ENCODE results near the gene YKT6. TPM values are rescaled to one million over a fixed set of nuclear protein-coding genes. Genes with fewer than 3 reads are reported as not detected.

The YKT6 gene
- total RNA-seq, 1 experiment from 2014 or later: 107 TPM

- no peak for TF ChIP-seq CTCF (IDR thresholded peaks at IDR 0.05; ENCODE audit: unreplicated experiment)
- peaks cover 19% of the 10 kb centered on the region for H3K4me1 Mint-ChIP-seq (ENCODE audit: insufficient read depth, unreplicated experiment)
- H3K27me3 Mint-ChIP-seq (ENCODE audit: insufficient read depth, unreplicated experiment): no peaks in the 10 kb centered on the region
- no peak overlapping the region for H3K27ac Mint-ChIP-seq (ENCODE audit: low read depth, unreplicated experiment)
- H3K36me3 Mint-ChIP-seq (ENCODE audit: insufficient read depth, unreplicated experiment): no peaks in the 10 kb centered on the region
- intact Hi-C loops (cut with micrococcal nuclease): no loop called here
- ChIA-PET CTCF (interaction anchor here (0.7 kb wide), 1 partner anchor 27 kb away, joined by 3 read pairs; no protein-coding TSS in a partner anchor), POLR2A (no interaction called here)
- DNase-seq (ENCODE audit: unreplicated experiment): no peak
- H3K4me3 Mint-ChIP-seq (ENCODE audit: unreplicated experiment): no peak overlapping the region
- no TSS peak for BruUV-seq (replicated peaks)
- no peaks in the 10 kb centered on the region for H3K9me3 Mint-ChIP-seq (ENCODE audit: unreplicated experiment)
Observed at GRCh38 chr7:44159824-44160630, 40.8 kb upstream of the YKT6 start.

- no peak for TF ChIP-seq CTCF (IDR thresholded peaks at IDR 0.05; ENCODE audit: unreplicated experiment)
- POLR2A ChIA-PET: no interaction called here
- H3K4me1 Mint-ChIP-seq (ENCODE audit: insufficient read depth, unreplicated experiment): peaks cover 19% of the 10 kb centered on the region
- no TSS peak for BruUV-seq (replicated peaks)
- H3K27ac Mint-ChIP-seq (ENCODE audit: low read depth, unreplicated experiment): no peak overlapping the region
- H3K36me3 Mint-ChIP-seq (ENCODE audit: insufficient read depth, unreplicated experiment): no peaks in the 10 kb centered on the region
- intact Hi-C loops (cut with micrococcal nuclease): no loop called here
- H3K27me3 Mint-ChIP-seq (ENCODE audit: insufficient read depth, unreplicated experiment): no peaks in the 10 kb centered on the region
- H3K4me3 Mint-ChIP-seq (ENCODE audit: unreplicated experiment): no peak overlapping the region
- CTCF ChIA-PET: interaction anchor here (1.4 kb wide), 1 partner anchor 10 kb away, joined by 3 read pairs; no protein-coding TSS in a partner anchor
- no peaks in the 10 kb centered on the region for H3K9me3 Mint-ChIP-seq (ENCODE audit: unreplicated experiment)
- DNase-seq (ENCODE audit: unreplicated experiment): no peak
Observed at GRCh38 chr7:44161371-44161770, 39.4 kb upstream of the YKT6 start.

- peak; percentile 40 for DNase-seq (ENCODE audit: unreplicated experiment)
- Mint-ChIP-seq H3K27ac (ENCODE audit: low read depth, unreplicated experiment) (no peak overlapping the region), H3K9me3 (ENCODE audit: unreplicated experiment) (no peaks in the 10 kb centered on the region), H3K4me1 (ENCODE audit: insufficient read depth, unreplicated experiment) (peaks cover 19% of the 10 kb centered on the region), H3K27me3 (ENCODE audit: insufficient read depth, unreplicated experiment) (no peaks in the 10 kb centered on the region), H3K4me3 (ENCODE audit: unreplicated experiment) (no peak overlapping the region), H3K36me3 (ENCODE audit: insufficient read depth, unreplicated experiment) (no peaks in the 10 kb centered on the region)
- ChIA-PET POLR2A (interaction anchor here (1.0 kb wide), 1 partner anchor 87 kb away, joined by 3 read pairs; no protein-coding TSS in a partner anchor), CTCF (interaction anchor here (0.8 to 1.4 kb wide), 3 partner anchors 10 to 52 kb away, joined by 3 to 4 read pairs (median 3); no protein-coding TSS in a partner anchor)
- intact Hi-C loops (cut with micrococcal nuclease): no loop called here
- BruUV-seq (replicated peaks): no TSS peak
- no peak for TF ChIP-seq CTCF (IDR thresholded peaks at IDR 0.05; ENCODE audit: unreplicated experiment)
Observed at GRCh38 chr7:44162179-44162578, 38.6 kb upstream of the YKT6 start.

GRCh38 chr7:44162785-44163395, 37.9 kb upstream of the YKT6 start:
- no peaks in the 10 kb centered on the region for H3K27me3 Mint-ChIP-seq (ENCODE audit: insufficient read depth, unreplicated experiment)
- no peak overlapping the region for H3K27ac Mint-ChIP-seq (ENCODE audit: low read depth, unreplicated experiment)
- DNase-seq (ENCODE audit: unreplicated experiment): no peak
- no TSS peak for BruUV-seq (replicated peaks)
- H3K4me1 Mint-ChIP-seq (ENCODE audit: insufficient read depth, unreplicated experiment): peaks cover 19% of the 10 kb centered on the region
- no peak for TF ChIP-seq CTCF (IDR thresholded peaks at IDR 0.05; ENCODE audit: unreplicated experiment)
- intact Hi-C loops (cut with micrococcal nuclease): no loop called here
- ChIA-PET CTCF (interaction anchor here (0.7 to 1.4 kb wide), 4 partner anchors 9 to 51 kb away, joined by 3 to 4 read pairs (median 3); no protein-coding TSS in a partner anchor), POLR2A (interaction anchor here (0.9 to 1.2 kb wide), 3 partner anchors 8 to 88 kb away, joined by 3 to 4 read pairs (median 3); no protein-coding TSS in a partner anchor)
- H3K9me3 Mint-ChIP-seq (ENCODE audit: unreplicated experiment): no peaks in the 10 kb centered on the region
- H3K4me3 Mint-ChIP-seq (ENCODE audit: unreplicated experiment): no peak overlapping the region
- no peaks in the 10 kb centered on the region for H3K36me3 Mint-ChIP-seq (ENCODE audit: insufficient read depth, unreplicated experiment)

Data from MCF 10A (cell line).